HepG2 (cell line): ENCODE measurements around the gene THADA. TPM values are rescaled to one million over a fixed set of nuclear protein-coding genes. Genes with fewer than 3 reads are reported as not detected.

ENCODE experiments used
- ATAC-seq: fragments of 200-7000 bp; cut with Tn5 transposase; 3 replicates; pipeline ENCODE4 v1.9.1; 2020; ENCODE audit warnings: mild to moderate bottlenecking, moderate library complexity
- BruUV-seq: library from RNA; stranded (reverse); fragments of 400-500 nt; replicated peaks from 2 replicates; lab custom pipeline; 2021; lab: Mats Ljungman, UMichigan
- CTCF ChIA-PET: fragments of 300-600 bp; formaldehyde crosslinking; extraction: SDS; loops from one replicate; lab custom pipeline; 2021; ENCODE audit warnings: low total read pairs, inconsistent platforms, low intra/inter-chr PET ratio; lab: Yijun Ruan, JAX
- POLR2A ChIA-PET: fragments of 350-600 bp; sonication (Branson Sonifier 250); formaldehyde crosslinking; loops from one replicate; lab custom pipeline; 2020; ENCODE audit warnings: antibody characterized with exemption, inconsistent platforms; lab: Yijun Ruan, JAX
- DNase-seq: peaks from one replicate; pipeline ENCODE4 v3.0.0-alpha.2; 2015; ENCODE audit warnings: low spot score
- FAIRE-seq: peaks from 3 replicates; lab custom pipeline; 2011; peaks lifted over from hg19 to GRCh38; lab: Jason Lieb, UNC
- H2AFZ ChIP-seq: one replicate; pipeline ENCODE4 v1.6.1; 2011; ENCODE audit warnings: low read length, inconsistent platforms
- H3K27ac ChIP-seq: fragments of 300-600 bp; 3 replicates; pipeline ENCODE4 v1.8.0; 2011; ENCODE audit warnings: mixed run types, mild to moderate bottlenecking, mixed read lengths, low read length, inconsistent platforms; ENCODE audit not compliant: insufficient read depth; ENCODE audit errors: extremely low read length
- H3K27me3 ChIP-seq, 2 experiments: fragments of 200-600 bp in 1 of 2; 2 replicates in 1 of 2; 3 replicates in 1 of 2; pipeline versions ENCODE4 v1.6.0 to v1.8.0; 2011; ENCODE audit warnings: low read length in 2 of 2, mild to moderate bottlenecking in 2 of 2, moderate library complexity in 2 of 2, inconsistent platforms in 1 of 2; ENCODE audit not compliant: insufficient read depth in 2 of 2, control insufficient read depth in 1 of 2
- H3K36me3 ChIP-seq, 2 experiments: fragments of 200-600 bp in 1 of 2; replicated peaks in 1 of 2; 2 replicates in 1 of 2; 3 replicates in 1 of 2; pipeline versions ENCODE4 v1.5.1 to v1.8.0; 2011; ENCODE audit warnings: low read length in 2 of 2, inconsistent platforms in 1 of 2; ENCODE audit not compliant: insufficient read depth in 2 of 2, control insufficient read depth in 1 of 2
- H3K4me1 ChIP-seq: 2 replicates; pipeline ENCODE4 v1.5.1; 2012; ENCODE audit warnings: low read length, inconsistent platforms; ENCODE audit not compliant: insufficient read depth
- H3K4me2 ChIP-seq: 2 replicates; pipeline ENCODE4 v1.6.0; 2011; ENCODE audit warnings: low read depth, low read length, inconsistent platforms
- H3K4me3 ChIP-seq, 3 experiments: fragments of 200-600 bp in 1 of 3; sonication (generic), shearing (Covaris generic) in 1 of 3; replicated peaks in 1 of 3; 2 replicates each; pipeline ENCODE4 v1.5.1; 2011 to 2016; ENCODE audit warnings: low read length in 3 of 3, inconsistent platforms in 2 of 3, low read depth in 2 of 3, mild to moderate bottlenecking in 2 of 3, control low read depth in 1 of 3, mixed read lengths in 1 of 3; ENCODE audit not compliant: insufficient read depth in 1 of 3
- H3K79me2 ChIP-seq: one replicate; pipeline ENCODE4 v1.6.1; 2011; ENCODE audit warnings: low read length, inconsistent platforms; ENCODE audit not compliant: insufficient read depth
- H3K9ac ChIP-seq: 2 replicates; pipeline ENCODE4 v1.6.0; 2011; ENCODE audit warnings: mild to moderate bottlenecking, low read depth, low read length, inconsistent platforms; ENCODE audit not compliant: insufficient read depth
- H3K9me3 ChIP-seq: 2 replicates; pipeline ENCODE4 v1.5.1; 2012; ENCODE audit warnings: mild to moderate bottlenecking, low read length
- H4K20me1 ChIP-seq: 2 replicates; pipeline ENCODE4 v1.6.0; 2011; ENCODE audit warnings: inconsistent platforms, mild to moderate bottlenecking, low read length, moderate library complexity; ENCODE audit not compliant: insufficient read depth
- BRCA1 ChIP-seq: sonication (generic); formaldehyde crosslinking; IDR thresholded peaks from 2 replicates; pipeline ENCODE4 v1.4.0; 2020; ENCODE audit warnings: missing genetic modification reagents
- ELF4 ChIP-seq: sonication (generic); formaldehyde crosslinking; IDR thresholded peaks from 2 replicates; pipeline ENCODE4 v1.5.0; 2020; ENCODE audit warnings: missing genetic modification reagents, mild to moderate bottlenecking, moderate library complexity, borderline replicate concordance
- FOXM1 ChIP-seq: sonication (generic); formaldehyde crosslinking; IDR thresholded peaks from 2 replicates; pipeline ENCODE4 v1.5.0; 2020; ENCODE audit warnings: missing genetic modification reagents
- KDM2A ChIP-seq: sonication (generic); formaldehyde crosslinking; IDR thresholded peaks from 2 replicates; pipeline ENCODE4 v1.4.0; 2020; ENCODE audit warnings: low read depth, missing genetic modification reagents, borderline replicate concordance
- PHF21A ChIP-seq: sonication (generic); formaldehyde crosslinking; IDR thresholded peaks from 2 replicates; pipeline ENCODE4 v1.5.0; 2020; ENCODE audit warnings: mild to moderate bottlenecking, missing genetic modification reagents
- POLR2A ChIP-seq, 2 experiments: IDR thresholded peaks; 2 replicates each; pipeline ENCODE4 v1.6.1; 2011; ENCODE audit warnings: low read depth in 2 of 2, low read length in 2 of 2, mild to moderate bottlenecking in 1 of 2, moderate library complexity in 1 of 2; ENCODE audit not compliant: insufficient read depth in 1 of 2
- RBM22 ChIP-seq: fragments of 200-400 bp; formaldehyde crosslinking; optimal IDR thresholded peaks from 2 replicates; pipeline ENCODE3; 2017; ENCODE audit warnings: mild to moderate bottlenecking, low read length, moderate library complexity
- SPEN ChIP-seq: sonication (generic); formaldehyde crosslinking; IDR thresholded peaks from 2 replicates; pipeline ENCODE4 v1.5.1; 2020; ENCODE audit warnings: low read depth, mild to moderate bottlenecking, missing genetic modification reagents
- ZNF121 ChIP-seq: sonication (generic); formaldehyde crosslinking; IDR thresholded peaks from 2 replicates; pipeline ENCODE4 v1.5.0; 2020; ENCODE audit warnings: mild to moderate bottlenecking, missing genetic modification reagents
- ZNF446 ChIP-seq: sonication (generic); formaldehyde crosslinking; IDR thresholded peaks from 2 replicates; pipeline ENCODE4 v1.5.0; 2020; ENCODE audit warnings: mild to moderate bottlenecking, missing genetic modification reagents
- ZNF773 ChIP-seq: sonication (generic); formaldehyde crosslinking; IDR thresholded peaks from 2 replicates; pipeline ENCODE4 v1.4.0; 2020; ENCODE audit warnings: missing genetic modification reagents, borderline replicate concordance
- ZSCAN25 ChIP-seq: sonication (generic); formaldehyde crosslinking; IDR thresholded peaks from 2 replicates; pipeline ENCODE4 v1.8.0; 2022; ENCODE audit warnings: mild to moderate bottlenecking, missing genetic modification reagents
- WGBS: methylation state at CpG from one replicate; pipeline ENCODE4 v1.1.6; 2017; ENCODE audit warnings: low lambda C conversion rate; 5-methylcytosine and 5-hydroxymethylcytosine counted together
- in situ Hi-C: cut with HindIII; loops from 2 replicates; pipeline ENCODE4 v1.10.0; 2017; ENCODE audit warnings: low pct_unique_long_range_greater_than_20kb; ENCODE audit not compliant: extremely low pct_ligation_motif_present
- intact Hi-C: fragments of 100-400 bp; cut with micrococcal nuclease; formaldehyde crosslinking; loops from one replicate; pipeline ENCODE4 v1.10.0; 2022; ENCODE audit not compliant: unreplicated experiment
- polyA plus RNA-seq, 8 experiments: library from polyadenylated mRNA; depleted of rRNA in 3 of 8; stranded (reverse) in 7 of 8; unstranded in 1 of 8; fragments of >200 nt; fragmentation: Illumina TruSeq in 4 of 8; extraction: Trizol in 4 of 8; gene quantifications; 2 replicates each; pipeline versions ENCODE4 v1.2.1 to v1.2.3, GENCODE V29; 2011 to 2016; ENCODE audit warnings: low read depth in 4 of 8, missing spikeins in 1 of 8, mixed read lengths in 1 of 8; ENCODE audit not compliant: insufficient read depth in 1 of 8
- total RNA-seq, 5 experiments: library from RNA; depleted of rRNA; stranded (reverse); fragments of >200 nt; fragmentation: Illumina TruSeq; extraction: Trizol; gene quantifications; 2 replicates each; pipeline ENCODE4 v1.2.3, GENCODE V29; 2016; ENCODE audit warnings: low read depth in 1 of 5
- TF ChIP-seq, protein P1 (sequence below): sonication (generic); formaldehyde crosslinking; IDR thresholded peaks from 2 replicates; pipeline ENCODE4 v1.5.1; 2020; ENCODE audit warnings: missing genetic modification reagents, mild to moderate bottlenecking, borderline replicate concordance
- TF ChIP-seq, protein P2 (sequence below): sonication (generic); formaldehyde crosslinking; conservative IDR thresholded peaks from 2 replicates; pipeline ENCODE4 v1.8.1; 2023; ENCODE audit warnings: missing genetic modification reagents
- TF ChIP-seq, protein P3 (sequence below): sonication (generic); formaldehyde crosslinking; IDR thresholded peaks from 2 replicates; pipeline ENCODE4 v1.5.0; 2020; ENCODE audit warnings: missing genetic modification reagents

The THADA gene
- total and polyA plus RNA-seq, 2 of the 13 experiments (the other 11 are each of a cell fraction or from before 2014, with no cell fraction given) = 12.7 to 21.7 TPM

DNA sequence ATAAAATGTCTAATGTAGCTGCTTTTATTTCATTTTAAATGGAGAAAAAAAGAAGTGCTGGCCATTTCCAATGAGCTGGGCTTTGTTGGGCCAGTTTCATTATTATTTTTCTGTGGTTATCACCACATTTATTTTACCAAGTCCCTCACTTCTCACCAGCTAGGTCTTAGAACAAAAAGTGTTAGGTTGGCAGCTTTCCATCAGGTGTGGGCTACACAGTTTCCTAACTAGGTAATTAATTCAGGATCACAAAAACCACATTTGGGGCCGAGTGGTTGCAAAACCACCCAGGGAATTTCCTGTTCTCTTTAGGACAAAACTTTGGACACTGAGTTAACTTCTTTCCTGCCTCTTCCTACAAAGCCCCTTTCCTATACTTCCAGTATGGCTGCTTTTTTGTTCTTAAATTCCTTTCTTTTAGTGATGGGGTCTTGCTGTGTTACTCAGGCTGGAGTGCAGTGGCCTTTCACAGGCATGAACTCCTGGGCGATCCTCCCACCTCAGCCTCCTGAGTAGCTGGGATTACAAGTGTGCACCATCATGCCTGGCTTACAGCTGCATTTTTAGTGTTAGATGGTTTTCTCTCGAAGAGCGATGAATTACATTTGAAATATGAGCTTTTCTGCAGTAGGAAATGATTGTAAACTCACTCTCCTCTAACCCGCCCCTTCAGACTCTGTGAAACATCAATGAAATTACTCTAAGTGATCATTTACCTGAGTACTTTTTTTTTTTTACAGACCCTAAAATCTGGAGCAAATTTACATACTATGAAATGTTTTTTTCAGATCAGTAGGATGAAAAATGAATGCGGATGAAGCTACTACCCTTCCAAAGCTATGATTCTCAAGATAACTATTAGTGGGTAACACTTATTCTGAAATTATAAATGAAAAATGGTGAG, 366.8 kb downstream of the THADA start (continued):
- TF ChIP-seq PHF21A = 0 out of 2 replicates have a peak, but pooled peaks have one; percentile 23
- no peak for TF ChIP-seq ZNF773 (CRISPR knock-in tag)
- TF ChIP-seq ZSCAN25 (CRISPR knock-in tag) = peak; percentile 36; the same call in 1 of the 2 replicates
- TF ChIP-seq BRCA1 (CRISPR knock-in tag) = 0 out of 2 replicates have a peak, but pooled peaks have one; percentile 38

DNA sequence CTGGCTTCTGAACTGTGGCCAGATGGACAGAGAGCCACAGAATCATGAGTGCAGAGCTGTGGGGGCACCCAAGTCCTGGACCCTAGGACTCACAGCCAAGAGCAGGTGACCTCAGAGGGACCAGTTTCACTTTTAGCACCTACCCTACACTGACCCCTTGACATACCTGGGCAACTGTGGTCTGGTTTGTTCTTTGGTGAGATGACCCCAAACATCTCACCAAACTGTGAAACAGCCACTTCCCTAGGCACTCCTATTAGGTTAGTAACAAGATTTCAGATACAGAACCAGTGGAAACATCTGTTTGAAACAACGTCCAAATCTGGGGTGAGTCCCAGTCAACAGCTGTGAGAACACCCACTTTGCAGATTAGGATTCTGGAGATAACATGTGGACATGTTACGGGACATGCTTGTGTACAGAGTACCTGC, 367.5 kb downstream of the THADA start:
- peak overlapping the region; percentile 91 for H3K4me2 ChIP-seq
- no peak for DNase-seq
- peaks cover 31% of the 10 kb centered on the region for H3K79me2 ChIP-seq
- H4K20me1 ChIP-seq = peaks cover 26% of the 10 kb centered on the region
- CTCF ChIA-PET = interaction anchor here (1.2 to 4.9 kb wide), 6 partner anchors 66 to 400 kb away, joined by 3 to 34 read pairs (median 6); no protein-coding TSS in a partner anchor
- no peak for TF ChIP-seq KDM2A (CRISPR knock-in tag)
- TF ChIP-seq, protein P1, sequence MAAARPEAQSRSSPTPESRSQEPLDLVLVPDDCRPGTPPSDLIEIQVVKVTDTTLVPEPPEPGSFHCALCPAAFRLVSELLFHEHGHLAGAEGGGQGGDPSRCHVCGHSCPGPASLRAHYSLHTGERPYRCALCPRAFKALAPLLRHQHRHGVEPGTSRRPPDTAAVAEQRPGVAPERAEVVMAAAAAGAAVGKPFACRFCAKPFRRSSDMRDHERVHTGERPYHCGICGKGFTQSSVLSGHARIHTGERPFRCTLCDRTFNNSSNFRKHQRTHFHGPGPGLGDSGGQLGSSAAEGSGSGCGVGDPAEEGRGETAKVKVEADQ (CRISPR knock-in tag) = 0 out of 2 replicates have a peak, but pooled peaks have one; percentile 29
- TF ChIP-seq, protein P2, sequence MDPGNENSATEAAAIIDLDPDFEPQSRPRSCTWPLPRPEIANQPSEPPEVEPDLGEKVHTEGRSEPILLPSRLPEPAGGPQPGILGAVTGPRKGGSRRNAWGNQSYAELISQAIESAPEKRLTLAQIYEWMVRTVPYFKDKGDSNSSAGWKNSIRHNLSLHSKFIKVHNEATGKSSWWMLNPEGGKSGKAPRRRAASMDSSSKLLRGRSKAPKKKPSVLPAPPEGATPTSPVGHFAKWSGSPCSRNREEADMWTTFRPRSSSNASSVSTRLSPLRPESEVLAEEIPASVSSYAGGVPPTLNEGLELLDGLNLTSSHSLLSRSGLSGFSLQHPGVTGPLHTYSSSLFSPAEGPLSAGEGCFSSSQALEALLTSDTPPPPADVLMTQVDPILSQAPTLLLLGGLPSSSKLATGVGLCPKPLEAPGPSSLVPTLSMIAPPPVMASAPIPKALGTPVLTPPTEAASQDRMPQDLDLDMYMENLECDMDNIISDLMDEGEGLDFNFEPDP = 0 out of 2 replicates have a peak, but pooled peaks have one; percentile 3
- peak; percentile 16; the same call in 1 of the 2 replicates for TF ChIP-seq ZNF121
- TF ChIP-seq RBM22 = peak; percentile 81
- no peak; a peak in 1 of 4 replicates for TF ChIP-seq POLR2A (IDR thresholded peaks at IDR 0.05; ENCODE audit: insufficient read depth in 1 of 2, low read depth in 2 of 2, low read length in 2 of 2)
- TF ChIP-seq ZNF446 (CRISPR knock-in tag) = no peak
- TF ChIP-seq, protein P3, sequence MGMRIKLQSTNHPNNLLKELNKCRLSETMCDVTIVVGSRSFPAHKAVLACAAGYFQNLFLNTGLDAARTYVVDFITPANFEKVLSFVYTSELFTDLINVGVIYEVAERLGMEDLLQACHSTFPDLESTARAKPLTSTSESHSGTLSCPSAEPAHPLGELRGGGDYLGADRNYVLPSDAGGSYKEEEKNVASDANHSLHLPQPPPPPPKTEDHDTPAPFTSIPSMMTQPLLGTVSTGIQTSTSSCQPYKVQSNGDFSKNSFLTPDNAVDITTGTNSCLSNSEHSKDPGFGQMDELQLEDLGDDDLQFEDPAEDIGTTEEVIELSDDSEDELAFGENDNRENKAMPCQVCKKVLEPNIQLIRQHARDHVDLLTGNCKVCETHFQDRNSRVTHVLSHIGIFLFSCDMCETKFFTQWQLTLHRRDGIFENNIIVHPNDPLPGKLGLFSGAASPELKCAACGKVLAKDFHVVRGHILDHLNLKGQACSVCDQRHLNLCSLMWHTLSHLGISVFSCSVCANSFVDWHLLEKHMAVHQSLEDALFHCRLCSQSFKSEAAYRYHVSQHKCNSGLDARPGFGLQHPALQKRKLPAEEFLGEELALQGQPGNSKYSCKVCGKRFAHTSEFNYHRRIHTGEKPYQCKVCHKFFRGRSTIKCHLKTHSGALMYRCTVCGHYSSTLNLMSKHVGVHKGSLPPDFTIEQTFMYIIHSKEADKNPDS (CRISPR knock-in tag) = 0 out of 2 replicates have a peak, but pooled peaks have one; percentile 45
- TF ChIP-seq FOXM1 (CRISPR knock-in tag) = no peak
- TF ChIP-seq SPEN (CRISPR knock-in tag) = no peak
- 0 out of 2 replicates have a peak, but pooled peaks have one; percentile 9 for TF ChIP-seq ELF4 (CRISPR knock-in tag)
- no peak overlapping the region for H3K4me3 ChIP-seq
- no peaks in the 10 kb centered on the region for H3K27me3 ChIP-seq
- peak; percentile 8 for FAIRE-seq
- in situ Hi-C loops (loop anchor here (5.0 to 10.0 kb wide), 6 partner anchors 64 to 401 kb away; no protein-coding TSS in a partner anchor), intact Hi-C loops (loop anchor here (5.0 kb wide), 1 partner anchor 206 kb away; no protein-coding TSS in a partner anchor)
- BruUV-seq = no TSS peak
- POLR2A ChIA-PET = interaction anchor here (1.0 to 13.7 kb wide), 23 partner anchors 10 to 417 kb away, joined by 3 to 324 read pairs (median 21); no protein-coding TSS in a partner anchor
- no peak overlapping the region for H3K9ac ChIP-seq
- H3K36me3 ChIP-seq = peaks cover 3 to 20% of the 10 kb centered on the region in 2 experiments
- H3K4me1 ChIP-seq = peaks cover 46% of the 10 kb centered on the region
- no peaks in the 10 kb centered on the region for H3K9me3 ChIP-seq
- H3K27ac ChIP-seq = peak overlapping the region; percentile 95
- no peak for ATAC-seq
- WGBS = 80% methylated on average over 2 of the region's 2 CpGs
- no peak overlapping the region for H2AFZ ChIP-seq
